GM23248 (cell line): Measurements from ENCODE around the gene LIMCH1. TPM values are rescaled to one million over a fixed set of nuclear protein-coding genes. Genes with fewer than 3 reads are reported as not detected.
A peak's percentile ranks its signal among the peaks of the same experiment; 100 is the strongest.

Source experiments
- DNase-seq: peaks from one replicate; pipeline ENCODE4 v3.0.0-alpha.2; 2015
- H2AFZ ChIP-seq: fragments of 200-600 bp; sonication (generic); 2 replicates; pipeline ENCODE4 v1.6.1; 2016; ENCODE audit warnings: antibody characterized with exemption
- H3F3A ChIP-seq: fragments of 200-600 bp; sonication (generic); 2 replicates; pipeline ENCODE4 v1.6.1; 2016; ENCODE audit warnings: mild to moderate bottlenecking, antibody characterized with exemption, mixed run types; ENCODE audit not compliant: insufficient read depth
- H3K27ac ChIP-seq: fragments of 200-600 bp; sonication (generic); 2 replicates; pipeline ENCODE4 v1.5.1; 2016; ENCODE audit warnings: mild to moderate bottlenecking
- H3K27me3 ChIP-seq: fragments of 200-600 bp; sonication (generic); replicated peaks from 2 replicates; pipeline ENCODE4 v1.6.1; 2016; ENCODE audit warnings: mild to moderate bottlenecking; ENCODE audit not compliant: insufficient read depth
- H3K36me3 ChIP-seq: fragments of 200-600 bp; sonication (generic); 2 replicates; pipeline ENCODE4 v1.6.1; 2016; ENCODE audit warnings: low read depth, mild to moderate bottlenecking
- H3K4me1 ChIP-seq: fragments of 200-600 bp; sonication (generic); 2 replicates; pipeline ENCODE4 v1.6.1; 2016; ENCODE audit warnings: mild to moderate bottlenecking; ENCODE audit not compliant: insufficient read depth
- H3K4me2 ChIP-seq: fragments of 200-600 bp; sonication (generic); one replicate; pipeline ENCODE4 v1.6.1; 2016; ENCODE audit warnings: mild to moderate bottlenecking; ENCODE audit not compliant: unreplicated experiment
- H3K4me3 ChIP-seq: fragments of 200-600 bp; sonication (generic); 2 replicates; pipeline ENCODE4 v1.5.1; 2016; ENCODE audit warnings: mild to moderate bottlenecking
- H3K79me2 ChIP-seq: fragments of 200-600 bp; sonication (generic); 2 replicates; pipeline ENCODE4 v1.6.1; 2016; ENCODE audit warnings: mild to moderate bottlenecking; ENCODE audit not compliant: insufficient read depth
- H3K9ac ChIP-seq: fragments of 200-600 bp; sonication (generic); 2 replicates; pipeline ENCODE4 v1.6.1; 2016; ENCODE audit warnings: mild to moderate bottlenecking
- H3K9me2 ChIP-seq: fragments of 200-600 bp; sonication (generic); 2 replicates; pipeline ENCODE4 v1.6.1; 2016; ENCODE audit warnings: mixed run types, mild to moderate bottlenecking, moderate library complexity; ENCODE audit not compliant: insufficient read depth
- H3K9me3 ChIP-seq: fragments of 200-600 bp; sonication (generic); one replicate; pipeline ENCODE4 v1.6.1; 2017; ENCODE audit warnings: low read depth
- H4K20me1 ChIP-seq: fragments of 200-600 bp; sonication (generic); 2 replicates; pipeline ENCODE4 v1.6.0; 2016; ENCODE audit not compliant: insufficient read depth
- EZH2 ChIP-seq: fragments of 200-600 bp; sonication (generic); IDR thresholded peaks from 2 replicates; pipeline ENCODE4 v1.6.1; 2018; ENCODE audit warnings: antibody characterized with exemption, mild to moderate bottlenecking; ENCODE audit not compliant: insufficient read depth, poor library complexity, severe bottlenecking
- EZH2phosphoT487 ChIP-seq: fragments of 200-600 bp; sonication (generic); IDR thresholded peaks from 2 replicates; pipeline ENCODE4 v1.6.1; 2018; ENCODE audit warnings: antibody characterized with exemption, moderate library complexity, mild to moderate bottlenecking, low read depth; ENCODE audit not compliant: insufficient read depth
- WGBS, 2 experiments: methylation state at CpG; one replicate each; pipeline ENCODE4 v1.1.6; 2015 to 2017; ENCODE audit warnings: low lambda C conversion rate in 2 of 2, low coverage in 1 of 2; ENCODE audit errors: missing lambda C conversion rate in 2 of 2; 5-methylcytosine and 5-hydroxymethylcytosine counted together
- in situ Hi-C: fragments of 300-500 bp; cut with MboI; formaldehyde crosslinking; loops from 2 replicates; pipeline ENCODE4 v1.15.0; 2020
- polyA plus RNA-seq: library from polyadenylated mRNA; unstranded; fragments of >200 nt; fragmentation: Nextera tagmentation; extraction: Ambion mirVana; gene quantifications from 2 replicates; pipeline ENCODE4 v1.2.1, GENCODE V29; 2016
- total RNA-seq: library from RNA; depleted of rRNA; stranded (reverse); fragments of >200 nt; shearing (Covaris generic); gene quantifications from 2 replicates; pipeline ENCODE4 v1.2.3, GENCODE V29; 2014

Gene LIMCH1
- total and polyA plus RNA-seq, 2 experiments from 2014 or later = 17.4 to 22.2 TPM

- H3K27me3 ChIP-seq = no peaks in the 10 kb centered on the region
- no peaks in the 10 kb centered on the region for H3F3A ChIP-seq
- no peak overlapping the region for H3K9ac ChIP-seq
- no peaks in the 10 kb centered on the region for H3K36me3 ChIP-seq
- H3K27ac ChIP-seq = no peak overlapping the region
- in situ Hi-C loops = loop anchor here (25.0 kb wide), 1 partner anchor 733 kb away; no protein-coding TSS in a partner anchor
- H3K79me2 ChIP-seq = no peaks in the 10 kb centered on the region
- H3K9me2 ChIP-seq = no peaks in the 10 kb centered on the region
- H3K4me1 ChIP-seq = no peaks in the 10 kb centered on the region
- no peak for DNase-seq
- no peak overlapping the region for H2AFZ ChIP-seq
- H4K20me1 ChIP-seq = no peaks in the 10 kb centered on the region
- WGBS, 2 experiments = 67 to 79% methylated on average over 6 of the region's 6 CpGs
- TF ChIP-seq EZH2 (no peak), EZH2phosphoT487 (no peak)
- no peak overlapping the region for H3K4me3 ChIP-seq
- no peaks in the 10 kb centered on the region for H3K9me3 ChIP-seq
- H3K4me2 ChIP-seq = no peak overlapping the region
Observed at GRCh38 chr4:41670530-41670929, 132.6 kb downstream of the LIMCH1 start.

DNA sequence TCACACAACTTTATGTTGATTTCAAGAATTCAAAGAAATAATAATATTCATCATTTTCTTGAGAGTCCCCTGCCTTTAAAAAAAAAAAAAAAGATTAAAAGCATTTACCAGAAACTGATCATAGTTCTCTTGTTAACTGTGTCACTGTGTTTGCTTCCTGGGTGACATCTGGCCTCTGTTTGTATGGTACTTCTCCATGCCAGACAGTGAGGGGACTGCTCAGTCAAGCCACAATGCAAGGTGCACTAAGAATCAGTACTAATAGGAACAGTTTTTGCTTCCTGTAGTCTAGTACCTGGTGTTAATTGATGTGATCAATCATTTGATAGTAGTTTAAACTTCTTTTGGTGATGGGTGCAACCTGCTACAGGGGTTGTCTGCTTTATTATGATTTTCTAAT, 133.0 kb downstream of the LIMCH1 start:
- Histone ChIP-seq H3K9me3 (no peaks in the 10 kb centered on the region), H3F3A (no peaks in the 10 kb centered on the region), H3K27me3 (no peaks in the 10 kb centered on the region), H2AFZ (no peak overlapping the region), H3K4me1 (no peaks in the 10 kb centered on the region), H3K27ac (no peak overlapping the region), H3K36me3 (no peaks in the 10 kb centered on the region), H3K4me3 (no peak overlapping the region), H3K9me2 (no peaks in the 10 kb centered on the region), H3K4me2 (no peak overlapping the region), H3K79me2 (no peaks in the 10 kb centered on the region), H4K20me1 (no peaks in the 10 kb centered on the region), H3K9ac (no peak overlapping the region)
- no peak for DNase-seq
- TF ChIP-seq EZH2 (no peak), EZH2phosphoT487 (no peak)
- in situ Hi-C loops = loop anchor here (25.0 kb wide), 1 partner anchor 734 kb away; no protein-coding TSS in a partner anchor

GRCh38 chr4:41678086-41678816, 140.3 kb downstream of the LIMCH1 start:
- no peaks in the 10 kb centered on the region for H4K20me1 ChIP-seq
- no peaks in the 10 kb centered on the region for H3K27me3 ChIP-seq
- no peaks in the 10 kb centered on the region for H3K9me3 ChIP-seq
- no peak overlapping the region for H3K27ac ChIP-seq
- TF ChIP-seq EZH2phosphoT487 (no peak), EZH2 (no peak)
- DNase-seq = peak; percentile 52
- H3K4me2 ChIP-seq = no peak overlapping the region
- H3K4me1 ChIP-seq = no peaks in the 10 kb centered on the region
- H3F3A ChIP-seq = no peaks in the 10 kb centered on the region
- no peaks in the 10 kb centered on the region for H3K79me2 ChIP-seq
- no peaks in the 10 kb centered on the region for H3K9me2 ChIP-seq
- H3K4me3 ChIP-seq = no peak overlapping the region
- H2AFZ ChIP-seq = no peak overlapping the region
- H3K36me3 ChIP-seq = no peaks in the 10 kb centered on the region
- H3K9ac ChIP-seq = no peak overlapping the region
- in situ Hi-C loops = no loop called here
- 65% methylated on average over 7 of the region's 7 CpGs for WGBS, 2 experiments

DNA sequence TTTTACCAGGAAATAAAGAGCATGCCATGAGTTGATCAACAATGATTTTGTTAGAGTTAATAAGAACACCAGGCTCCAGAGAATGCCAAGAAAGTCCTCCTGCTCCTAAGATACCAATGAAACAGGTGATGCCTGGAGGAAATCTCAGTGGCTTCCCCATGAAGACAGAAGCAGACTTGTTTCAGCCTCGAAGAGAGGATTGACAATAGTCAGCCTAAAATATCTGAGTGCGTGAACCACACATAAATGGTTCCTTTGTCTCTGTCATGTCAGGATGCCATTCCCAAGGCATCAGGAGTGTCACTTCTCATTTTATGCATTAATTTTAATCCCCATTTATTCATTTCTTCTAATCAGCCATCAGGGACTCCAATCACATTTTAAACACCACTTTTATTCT, 141.0 kb downstream of the LIMCH1 start:
- no peaks in the 10 kb centered on the region for H3K79me2 ChIP-seq
- H2AFZ ChIP-seq = no peak overlapping the region
- H3K36me3 ChIP-seq = no peaks in the 10 kb centered on the region
- WGBS, 2 experiments = 60 to 64% methylated on average over 2 of the region's 2 CpGs
- H3K27ac ChIP-seq = no peak overlapping the region
- no peak overlapping the region for H3K4me2 ChIP-seq
- DNase-seq = no peak
- in situ Hi-C loops = no loop called here
- no peak overlapping the region for H3K9ac ChIP-seq
- no peaks in the 10 kb centered on the region for H3K4me1 ChIP-seq
- no peak overlapping the region for H3K4me3 ChIP-seq
- H3F3A ChIP-seq = no peaks in the 10 kb centered on the region
- TF ChIP-seq EZH2 (no peak), EZH2phosphoT487 (no peak)
- H4K20me1 ChIP-seq = no peaks in the 10 kb centered on the region
- no peaks in the 10 kb centered on the region for H3K9me2 ChIP-seq
- no peaks in the 10 kb centered on the region for H3K27me3 ChIP-seq
- no peaks in the 10 kb centered on the region for H3K9me3 ChIP-seq
